Neuronal stem cell (in vitro differentiated cells): ENCODE measurements around the gene GRM7.

Experiments used
- DNase-seq: peaks from one replicate; pipeline ENCODE4 v3.0.0-alpha.2; 2013; ENCODE audit warnings: low spot score
- H2AFZ ChIP-seq: one replicate; pipeline ENCODE4 v1.6.1; 2013; ENCODE audit warnings: mild to moderate bottlenecking, low read length, inconsistent platforms
- H2AK5ac ChIP-seq: 2 replicates; pipeline ENCODE4 v1.6.1; 2013; ENCODE audit warnings: low read depth, mild to moderate bottlenecking, inconsistent platforms, low read length, moderate library complexity, mixed read lengths
- H2BK120ac ChIP-seq: 2 replicates; pipeline ENCODE4 v1.6.1; 2013; ENCODE audit warnings: low read depth, mild to moderate bottlenecking, inconsistent platforms, low read length, moderate library complexity, mixed read lengths
- H2BK12ac ChIP-seq: one replicate; pipeline ENCODE4 v1.6.1; 2013; ENCODE audit warnings: low read length, inconsistent platforms
- H2BK15ac ChIP-seq: 2 replicates; pipeline ENCODE4 v1.6.1; 2013; ENCODE audit warnings: mild to moderate bottlenecking, low read length, inconsistent platforms, mixed read lengths
- H2BK5ac ChIP-seq: one replicate; pipeline ENCODE4 v1.6.1; 2013; ENCODE audit warnings: inconsistent platforms, mild to moderate bottlenecking, low read length, moderate library complexity
- H3K14ac ChIP-seq: one replicate; pipeline ENCODE4 v1.6.1; 2013; ENCODE audit warnings: low read length, inconsistent platforms
- H3K18ac ChIP-seq: 2 replicates; pipeline ENCODE4 v1.6.1; 2013; ENCODE audit warnings: low read length, inconsistent platforms
- H3K23ac ChIP-seq: 2 replicates; pipeline ENCODE4 v1.6.1; 2013; ENCODE audit warnings: low read depth, mild to moderate bottlenecking, mixed read lengths, low read length, inconsistent platforms; ENCODE audit not compliant: poor library complexity
- H3K27ac ChIP-seq: replicated peaks from 3 replicates; pipeline ENCODE4 v1.5.1; 2013; ENCODE audit warnings: low read length, inconsistent platforms
- H3K27me3 ChIP-seq, 3 experiments: 2 replicates each; pipeline ENCODE4 v1.6.1; 2013; ENCODE audit warnings: low read length in 3 of 3, mild to moderate bottlenecking in 2 of 3, inconsistent platforms in 1 of 3, low read depth in 1 of 3, mixed read lengths in 1 of 3, moderate library complexity in 1 of 3; ENCODE audit not compliant: control insufficient read depth in 3 of 3, insufficient read depth in 3 of 3
- H3K36me3 ChIP-seq, 2 donors: replicated peaks in 1 of 2; 2 replicates each; pipeline ENCODE4 v1.6.1; 2013; ENCODE audit warnings: low read length in 2 of 2; ENCODE audit not compliant: control insufficient read depth in 2 of 2, insufficient read depth in 2 of 2
- H3K4ac ChIP-seq: 2 replicates; pipeline ENCODE4 v1.6.1; 2013; ENCODE audit warnings: inconsistent platforms, mild to moderate bottlenecking, low read length, moderate library complexity
- H3K4me1 ChIP-seq, 2 donors: 1 replicate in 1 of 2; 2 replicates in 1 of 2; pipeline ENCODE4 v1.6.1; 2013; ENCODE audit warnings: low read length in 2 of 2, low read depth in 1 of 2; ENCODE audit not compliant: control insufficient read depth in 2 of 2, insufficient read depth in 1 of 2
- H3K4me2 ChIP-seq: one replicate; pipeline ENCODE4 v1.6.1; 2013; ENCODE audit warnings: mild to moderate bottlenecking, low read length, inconsistent platforms; ENCODE audit not compliant: insufficient read depth, poor library complexity, severe bottlenecking
- H3K4me3 ChIP-seq, 2 donors: 2 replicates each; pipeline ENCODE4 v1.5.1; 2013; ENCODE audit warnings: low read length in 2 of 2, mild to moderate bottlenecking in 2 of 2, inconsistent platforms in 1 of 2, moderate library complexity in 1 of 2
- H3K79me1 ChIP-seq: one replicate; pipeline ENCODE4 v1.6.1; 2013; ENCODE audit warnings: low read depth, mild to moderate bottlenecking, inconsistent platforms, low read length, moderate library complexity
- H3K9ac ChIP-seq: one replicate; pipeline ENCODE4 v1.6.1; 2013; ENCODE audit warnings: mild to moderate bottlenecking, low read depth, low read length, inconsistent platforms; ENCODE audit not compliant: poor library complexity
- H3K9me3 ChIP-seq, 2 donors: replicated peaks in 1 of 2; 2 replicates each; pipeline versions ENCODE3 to v1.6.1; 2013; ENCODE audit warnings: low read length in 2 of 2, mild to moderate bottlenecking in 2 of 2, inconsistent platforms in 1 of 2, low read depth in 1 of 2, mixed read lengths in 1 of 2, moderate library complexity in 1 of 2; ENCODE audit not compliant: control insufficient read depth in 2 of 2, insufficient read depth in 1 of 2
- H4K8ac ChIP-seq: one replicate; pipeline ENCODE4 v1.6.1; 2013; ENCODE audit warnings: low read depth, mild to moderate bottlenecking, inconsistent platforms, low read length, moderate library complexity
- H4K91ac ChIP-seq: one replicate; pipeline ENCODE4 v1.6.1; 2013; ENCODE audit warnings: low read length, low read depth, mild to moderate bottlenecking, inconsistent platforms; ENCODE audit not compliant: poor library complexity
- WGBS, 2 donors: extraction: QIAGEN DNeasy Blood & Tissue Kit; methylation state at CpG; one replicate each; pipeline ENCODE4 v1.1.7; 2013; ENCODE audit warnings: missing lambda C conversion rate in 2 of 2, mixed read lengths in 1 of 2; ENCODE audit not compliant: insufficient read length in 2 of 2, insufficient replicate concordance in 1 of 2; ENCODE audit errors: extremely low coverage in 2 of 2; 5-methylcytosine and 5-hydroxymethylcytosine counted together

The GRM7 gene

DNA sequence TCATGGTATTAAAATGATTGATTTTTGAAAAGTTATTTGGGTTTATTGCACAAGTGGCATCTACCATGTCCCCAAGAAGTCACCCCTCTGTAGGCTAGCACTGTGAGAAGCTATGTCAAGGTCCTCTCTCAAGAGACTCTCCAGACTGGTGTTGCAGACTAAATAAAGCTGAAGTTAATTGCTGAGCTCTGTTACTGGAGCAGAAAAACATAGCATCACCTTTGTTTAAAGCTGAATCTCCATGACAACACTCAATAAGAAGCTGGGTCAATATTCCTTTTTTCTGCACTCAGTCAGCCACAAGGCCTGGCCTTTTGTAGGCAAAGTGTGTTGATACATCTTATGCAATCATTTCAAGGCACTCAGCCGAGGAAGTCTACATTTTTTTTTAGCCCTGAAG lies 834.1 kb downstream of the GRM7 start:
- H3K9me3 ChIP-seq: no peaks in the 10 kb centered on the region
- H3K27ac ChIP-seq: no peak overlapping the region
- H3K23ac ChIP-seq: no peak overlapping the region
- no peak overlapping the region for H3K9ac ChIP-seq
- no peak overlapping the region for H2BK5ac ChIP-seq
- H2BK12ac ChIP-seq: no peak overlapping the region
- no peak overlapping the region for H3K18ac ChIP-seq
- no peak overlapping the region for H4K91ac ChIP-seq
- no peak overlapping the region for H2BK120ac ChIP-seq
- no peak overlapping the region for H2AK5ac ChIP-seq
- H4K8ac ChIP-seq: no peak overlapping the region
- H3K4me1 ChIP-seq: no peaks in the 10 kb centered on the region
- H3K79me1 ChIP-seq: no peaks in the 10 kb centered on the region
- no CpG with 5 or more reads among the region's 1 CpG for WGBS, 2 donors
- no peak for DNase-seq
- no peak overlapping the region for H2BK15ac ChIP-seq
- no peaks in the 10 kb centered on the region for H3K36me3 ChIP-seq
- H3K4me3 ChIP-seq: no peak overlapping the region
- no peaks in the 10 kb centered on the region for H3K27me3 ChIP-seq
- no peak overlapping the region for H3K14ac ChIP-seq
- H3K4me2 ChIP-seq: no peak overlapping the region
- H2AFZ ChIP-seq: no peak overlapping the region
- H3K4ac ChIP-seq: no peak overlapping the region

- H3K36me3 ChIP-seq: no peaks in the 10 kb centered on the region
- H3K9me3 ChIP-seq: no peaks in the 10 kb centered on the region
- H3K18ac ChIP-seq: no peak overlapping the region
- H3K79me1 ChIP-seq: no peaks in the 10 kb centered on the region
- no peak overlapping the region for H2AFZ ChIP-seq
- no CpG with 5 or more reads among the region's 2 CpGs for WGBS, 2 donors
- no peak for DNase-seq
- no peak overlapping the region for H2BK120ac ChIP-seq
- no peak overlapping the region for H3K27ac ChIP-seq
- H2BK12ac ChIP-seq: no peak overlapping the region
- no peak overlapping the region for H3K4me2 ChIP-seq
- H3K4me3 ChIP-seq: no peak overlapping the region
- H3K9ac ChIP-seq: no peak overlapping the region
- no peak overlapping the region for H3K23ac ChIP-seq
- H2BK5ac ChIP-seq: no peak overlapping the region
- H3K4me1 ChIP-seq: no peaks in the 10 kb centered on the region
- no peak overlapping the region for H2BK15ac ChIP-seq
- H3K14ac ChIP-seq: no peak overlapping the region
- H3K4ac ChIP-seq: no peak overlapping the region
- no peaks in the 10 kb centered on the region for H3K27me3 ChIP-seq
- H2AK5ac ChIP-seq: no peak overlapping the region
- no peak overlapping the region for H4K91ac ChIP-seq
- H4K8ac ChIP-seq: no peak overlapping the region
These were observed 835.4 kb downstream of the GRM7 start for GRCh38 chr3:7696320-7696719.

DNA sequence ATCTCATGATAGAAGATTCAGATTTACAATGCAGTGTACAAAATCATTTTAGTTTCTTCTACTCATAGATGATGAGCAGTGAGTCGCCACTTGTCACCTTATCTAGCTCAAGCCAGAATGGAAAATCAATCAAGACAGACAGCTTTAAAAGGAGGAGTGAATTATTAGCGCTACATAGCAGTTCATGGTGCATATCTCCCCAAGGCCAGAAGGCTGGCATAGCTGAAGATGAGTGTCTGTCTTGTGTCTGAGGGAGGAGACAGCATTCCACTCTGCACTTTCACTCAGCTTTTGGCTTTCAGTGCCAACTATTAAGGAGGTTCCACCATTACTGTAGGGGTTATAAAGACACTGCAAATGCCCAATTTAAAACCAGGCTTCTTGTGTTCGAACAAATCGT lies 836.6 kb downstream of the GRM7 start:
- Histone ChIP-seq H2BK15ac (no peak overlapping the region), H3K18ac (no peak overlapping the region), H3K27ac (no peak overlapping the region), H3K23ac (no peak overlapping the region), H2AK5ac (no peak overlapping the region), H3K4me1 (no peaks in the 10 kb centered on the region), H3K14ac (no peak overlapping the region), H3K27me3 (no peaks in the 10 kb centered on the region), H3K36me3 (no peaks in the 10 kb centered on the region), H3K4me2 (no peak overlapping the region), H2BK5ac (no peak overlapping the region), H2BK12ac (no peak overlapping the region), H3K4me3 (no peak overlapping the region), H2BK120ac (no peak overlapping the region), H2AFZ (no peak overlapping the region), H3K79me1 (no peaks in the 10 kb centered on the region), H3K9ac (no peak overlapping the region), H4K8ac (no peak overlapping the region), H3K9me3 (no peaks in the 10 kb centered on the region), H3K4ac (no peak overlapping the region), H4K91ac (no peak overlapping the region)
- DNase-seq: no peak
- WGBS, 2 donors: no CpG with 5 or more reads among the region's 4 CpGs

DNA sequence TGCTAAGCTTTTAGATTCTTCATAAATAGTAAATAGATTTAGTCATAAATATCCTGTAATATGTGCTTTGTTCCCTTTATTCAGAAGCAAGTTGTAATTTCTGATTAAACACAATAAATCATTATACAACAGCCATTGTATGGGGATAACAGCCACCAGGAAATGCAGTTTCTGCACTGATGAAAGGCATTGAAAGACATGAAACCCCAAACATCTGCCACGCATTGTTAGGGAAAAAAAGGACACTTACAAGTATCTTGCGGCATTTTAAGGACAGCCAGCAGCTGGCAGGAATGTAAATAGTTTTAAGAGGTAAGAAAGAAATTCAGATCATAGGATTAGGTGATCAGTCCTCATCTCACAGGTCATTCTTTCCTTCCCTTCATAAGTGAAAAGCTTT lies 839.6 kb downstream of the GRM7 start:
- H3K18ac ChIP-seq: no peak overlapping the region
- no peak overlapping the region for H2AK5ac ChIP-seq
- no peaks in the 10 kb centered on the region for H3K4me1 ChIP-seq
- H3K4me3 ChIP-seq: no peak overlapping the region
- no peak overlapping the region for H2BK12ac ChIP-seq
- no peak overlapping the region for H3K23ac ChIP-seq
- no peak overlapping the region for H2BK120ac ChIP-seq
- H3K36me3 ChIP-seq: no peaks in the 10 kb centered on the region
- DNase-seq: no peak
- H3K27ac ChIP-seq: no peak overlapping the region
- no peak overlapping the region for H3K9ac ChIP-seq
- no peak overlapping the region for H4K8ac ChIP-seq
- H3K79me1 ChIP-seq: no peaks in the 10 kb centered on the region
- H3K9me3 ChIP-seq: no peaks in the 10 kb centered on the region
- H3K14ac ChIP-seq: no peak overlapping the region
- no peak overlapping the region for H2BK5ac ChIP-seq
- H3K4ac ChIP-seq: no peak overlapping the region
- no peak overlapping the region for H3K4me2 ChIP-seq
- H4K91ac ChIP-seq: no peak overlapping the region
- no peak overlapping the region for H2AFZ ChIP-seq
- H3K27me3 ChIP-seq: no peaks in the 10 kb centered on the region
- no peak overlapping the region for H2BK15ac ChIP-seq
- WGBS, 2 donors: no CpG with 5 or more reads among the region's 2 CpGs
